ENCODE data around the gene NPAT. TPM values are rescaled to one million over a fixed set of nuclear protein-coding genes. Genes with fewer than 3 reads are reported as not detected.
"Not testable (repeated sequence)": the region's sequence is repeated elsewhere in the genome, so short reads cannot be mapped to it uniquely, and the experiment has no call there.

NPAT gene
- total and polyA plus RNA-seq, 10 of the 15 experiments (the other 5 are each of a cell fraction or from before 2014, with no cell fraction given), result 7.5 to 32.8 (median 20.1) TPM

- TF ChIP-seq FOXM1 (IDR thresholded peaks at IDR 0.05; ENCODE audit: low read depth, low read length), result no peak
- peak; percentile 93 for TF ChIP-seq POLR2AphosphoS5 (IDR thresholded peaks at IDR 0.05; ENCODE audit: low read length)
- TF ChIP-seq SMARCA5 (IDR thresholded peaks at IDR 0.05), result 0 out of 2 replicates have a peak, but pooled peaks have one; percentile 21
- TF ChIP-seq ATF3 (IDR thresholded peaks at IDR 0.05; ENCODE audit: borderline replicate concordance, extremely low read depth, low read depth, low read length), result no peak
- TF ChIP-seq SMAD1 (IDR thresholded peaks at IDR 0.05; ENCODE audit: low read depth, partially characterized antibody), result peak; percentile 49
- TF ChIP-seq ATF2 (IDR thresholded peaks at IDR 0.05; ENCODE audit: low read length), result no peak
- TF ChIP-seq TCF12 (IDR thresholded peaks at IDR 0.05; ENCODE audit: low read depth, low read length), result no peak
- 0 out of 2 replicates have a peak, but pooled peaks have one; percentile 56 for TF ChIP-seq ASH2L (IDR thresholded peaks at IDR 0.05; ENCODE audit: borderline replicate concordance, low read depth)
- no peak for TF ChIP-seq NFIC (IDR thresholded peaks at IDR 0.05; ENCODE audit: low read depth, low read length)
- no peak for TF ChIP-seq ZNF592 (IDR thresholded peaks at IDR 0.05)
Measured at GRCh38 chr11:108121274-108122155, 100.9 kb downstream of the NPAT start, which contains the start of gene ACAT1 (continued).

- RAD21 ChIA-PET (ENCODE audit: unreplicated experiment), result interaction anchor here (4.4 kb wide), 1 partner anchor 101 kb away, joined by 27 read pairs; the partner anchor contains the start of genes ATM and NPAT
- H3K4me1 ChIP-seq (ENCODE audit: control insufficient read depth, insufficient read depth, low read length); H4K20me1 ChIP-seq (ENCODE audit: control insufficient read depth, insufficient read depth); BruUV-seq (replicated peaks); H3K36me3 ChIP-seq (ENCODE audit: control insufficient read depth in 2 of 2, insufficient read depth in 2 of 2, low read length in 1 of 2); ATAC-seq; FAIRE-seq; POLR2A ChIA-PET; H3K9me3 ChIP-seq (replicated peaks; ENCODE audit: control insufficient read depth, insufficient read depth, low read length); H3K27me3 ChIP-seq (replicated peaks in 1 of 2; ENCODE audit: control insufficient read depth in 2 of 2, insufficient read depth in 2 of 2, low read length in 1 of 2); DNase-seq (ENCODE audit: low read depth, low spot score): not testable (repeated sequence)
- peak overlapping the region; percentile 89 for H3K9ac ChIP-seq (ENCODE audit: control insufficient read depth, insufficient read depth, low read length)
- 48% methylated on average over 7 of the region's 7 CpGs for WGBS (ENCODE audit: insufficient coverage, insufficient replicate concordance, low lambda C conversion rate, missing lambda C conversion rate)
- in situ Hi-C loops (cut with MboI) (loop anchor here (5.0 kb wide), 1 partner anchor 531 kb away; no protein-coding TSS in a partner anchor), intact Hi-C loops (cut with micrococcal nuclease; ENCODE audit: unreplicated experiment) (loop anchor here (2.0 to 5.0 kb wide), 2 partner anchors 102 to 541 kb away; partner anchors contain the start of genes ATM and NPAT)
- peak overlapping the region; percentile 73 for H3K4me3 ChIP-seq
- peak overlapping the region; percentile 65 for H3K27ac ChIP-seq (ENCODE audit: control insufficient read depth, insufficient read depth)
- peak overlapping the region; percentile 96 for H2AFZ ChIP-seq (ENCODE audit: control insufficient read depth, low read depth, low read length)
- H3K79me2 ChIP-seq (ENCODE audit: control insufficient read depth, insufficient read depth, low read length), result peaks cover 33% of the 10 kb centered on the region
- SMC1A ChIA-PET (ENCODE audit: uncharacterized antibody, unreplicated experiment), result interaction anchor here (0.6 kb wide), 1 partner anchor 227 kb away, joined by 3 read pairs; no protein-coding TSS in a partner anchor
- CTCF ChIA-PET, result interaction anchor here (0.7 kb wide), 1 partner anchor 9 kb away, joined by 3 read pairs; no protein-coding TSS in a partner anchor
- H3K4me2 ChIP-seq (ENCODE audit: control insufficient read depth, insufficient read depth), result peak overlapping the region; percentile 94
Measured at GRCh38 chr11:108120936-108121273, 101.5 kb downstream of the NPAT start.
